Activated B cell treated with CpG ODN at 0.5 μM for 24 hours (primary cell): ENCODE results near the gene PNPLA7. TPM values are rescaled to one million over a fixed set of nuclear protein-coding genes. Genes with fewer than 3 reads are reported as not detected.

Source experiments
- ATAC-seq: fragments of 200-7000 bp; cut with Tn5 transposase; one replicate; pipeline ENCODE4 v1.10.0; 2021; ENCODE audit warnings: low read depth, mild to moderate bottlenecking, moderate library complexity
- CTCF ChIA-PET: fragments of 350-600 bp; sonication (Branson Sonifier 250); formaldehyde crosslinking; loops from one replicate; lab custom pipeline; 2021; ENCODE audit warnings: antibody characterized with exemption; lab: Charles Lee
- POLR2A ChIA-PET: fragments of 350-600 bp; sonication (Branson Sonifier 250); formaldehyde crosslinking; loops from one replicate; lab custom pipeline; 2021; ENCODE audit warnings: antibody characterized with exemption; lab: Charles Lee
- DNase-seq: peaks from one replicate; pipeline ENCODE4 v3.0.0; 2022
- H3K27ac Mint-ChIP-seq: one replicate; pipeline ENCODE4 v1.8.0; 2020; ENCODE audit warnings: mixed read lengths
- H3K27me3 Mint-ChIP-seq: one replicate; pipeline ENCODE4 v1.8.0; 2021; ENCODE audit warnings: mixed read lengths
- H3K36me3 Mint-ChIP-seq: one replicate; pipeline ENCODE4 v1.8.0; 2021; ENCODE audit warnings: low read depth, mixed read lengths
- H3K4me1 Mint-ChIP-seq: one replicate; pipeline ENCODE4 v1.8.0; 2021; ENCODE audit warnings: mixed read lengths
- H3K4me3 Mint-ChIP-seq: one replicate; pipeline ENCODE4 v1.8.0; 2020; ENCODE audit warnings: mild to moderate bottlenecking, mixed read lengths
- H3K9me3 Mint-ChIP-seq: one replicate; pipeline ENCODE4 v1.8.0; 2020; ENCODE audit warnings: mixed read lengths
- intact Hi-C: fragments of 100-400 bp; cut with micrococcal nuclease; formaldehyde crosslinking; loops from one replicate; pipeline ENCODE4 v1.15.1; 2024
- total RNA-seq: library from RNA; stranded (reverse); gene quantifications from 2 replicates; pipeline ENCODE4 v1.2.3, GENCODE V29; 2022
- TF ChIP-seq, protein P1 (sequence below): fragments of 200-600 bp; IDR thresholded peaks from one replicate; pipeline ENCODE4 v1.8.0; 2022; ENCODE audit warnings: antibody characterized with exemption, mild to moderate bottlenecking

PNPLA7 gene
- total RNA-seq, 1 donor from 2014 or later, result 5.5 TPM

DNA sequence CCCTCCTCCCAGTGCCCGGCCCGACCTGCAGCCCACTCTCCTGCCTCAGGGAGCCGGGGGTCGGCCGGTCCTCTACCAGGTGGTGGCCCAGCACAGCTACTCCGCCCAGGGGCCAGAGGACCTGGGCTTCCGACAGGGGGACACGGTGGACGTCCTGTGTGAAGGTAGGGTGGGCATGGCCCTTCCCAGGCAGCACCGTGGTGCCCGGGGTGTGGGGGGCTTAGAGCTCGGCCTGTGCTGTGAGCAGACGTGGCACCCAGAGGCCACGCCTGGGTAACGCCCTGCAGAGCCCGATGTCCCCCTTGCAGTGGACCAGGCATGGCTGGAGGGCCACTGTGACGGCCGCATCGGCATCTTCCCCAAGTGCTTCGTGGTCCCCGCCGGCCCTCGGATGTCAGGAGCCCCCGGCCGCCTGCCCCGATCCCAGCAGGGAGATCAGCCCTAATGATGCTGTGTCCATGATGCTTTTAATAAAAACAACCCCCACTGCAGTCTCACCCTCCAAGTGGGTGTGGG, 116.2 kb downstream of the PNPLA7 start:
- DNase-seq (no peak), ATAC-seq (no peak)
- intact Hi-C loops, result no loop called here
- POLR2A ChIA-PET, result no interaction called here
- H3K36me3 Mint-ChIP-seq, result no peaks in the 10 kb centered on the region
- no peak overlapping the region for H3K27ac Mint-ChIP-seq
- no peaks in the 10 kb centered on the region for H3K9me3 Mint-ChIP-seq
- H3K27me3 Mint-ChIP-seq, result peaks cover 4% of the 10 kb centered on the region
- peaks cover 11% of the 10 kb centered on the region for H3K4me1 Mint-ChIP-seq
- TF ChIP-seq, protein P1, sequence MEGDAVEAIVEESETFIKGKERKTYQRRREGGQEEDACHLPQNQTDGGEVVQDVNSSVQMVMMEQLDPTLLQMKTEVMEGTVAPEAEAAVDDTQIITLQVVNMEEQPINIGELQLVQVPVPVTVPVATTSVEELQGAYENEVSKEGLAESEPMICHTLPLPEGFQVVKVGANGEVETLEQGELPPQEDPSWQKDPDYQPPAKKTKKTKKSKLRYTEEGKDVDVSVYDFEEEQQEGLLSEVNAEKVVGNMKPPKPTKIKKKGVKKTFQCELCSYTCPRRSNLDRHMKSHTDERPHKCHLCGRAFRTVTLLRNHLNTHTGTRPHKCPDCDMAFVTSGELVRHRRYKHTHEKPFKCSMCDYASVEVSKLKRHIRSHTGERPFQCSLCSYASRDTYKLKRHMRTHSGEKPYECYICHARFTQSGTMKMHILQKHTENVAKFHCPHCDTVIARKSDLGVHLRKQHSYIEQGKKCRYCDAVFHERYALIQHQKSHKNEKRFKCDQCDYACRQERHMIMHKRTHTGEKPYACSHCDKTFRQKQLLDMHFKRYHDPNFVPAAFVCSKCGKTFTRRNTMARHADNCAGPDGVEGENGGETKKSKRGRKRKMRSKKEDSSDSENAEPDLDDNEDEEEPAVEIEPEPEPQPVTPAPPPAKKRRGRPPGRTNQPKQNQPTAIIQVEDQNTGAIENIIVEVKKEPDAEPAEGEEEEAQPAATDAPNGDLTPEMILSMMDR, result no peak
- no peak overlapping the region for H3K4me3 Mint-ChIP-seq
- CTCF ChIA-PET, result no interaction called here

DNA sequence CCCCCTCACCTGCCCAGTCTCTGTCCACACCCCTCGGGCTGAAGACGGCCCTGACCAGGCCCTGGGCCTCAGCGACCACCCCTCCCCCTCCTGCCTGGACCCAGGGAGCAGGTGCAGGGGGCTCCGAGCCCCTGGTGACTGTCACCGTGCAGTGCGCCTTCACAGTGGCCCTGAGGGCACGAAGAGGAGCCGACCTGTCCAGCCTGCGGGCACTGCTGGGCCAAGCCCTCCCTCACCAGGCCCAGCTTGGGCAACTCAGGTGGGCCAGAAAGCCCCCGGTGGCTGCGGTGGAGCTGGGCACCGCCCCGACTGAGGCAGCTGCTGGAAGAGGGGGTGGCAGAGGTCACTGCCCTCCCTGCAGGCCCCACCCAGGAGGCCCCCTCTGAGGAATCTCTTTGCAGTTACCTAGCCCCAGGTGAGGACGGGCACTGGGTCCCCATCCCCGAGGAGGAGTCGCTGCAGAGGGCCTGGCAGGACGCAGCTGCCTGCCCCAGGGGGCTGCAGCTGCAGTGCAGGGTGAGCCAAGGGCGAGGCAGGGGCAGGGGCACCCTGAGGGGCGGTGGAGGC, 116.8 kb downstream of the PNPLA7 start:
- intact Hi-C loops, result no loop called here
- POLR2A ChIA-PET, result no interaction called here
- no peaks in the 10 kb centered on the region for H3K9me3 Mint-ChIP-seq
- ATAC-seq, result no peak
- peaks cover 13% of the 10 kb centered on the region for H3K4me1 Mint-ChIP-seq
- TF ChIP-seq, protein P1, result no peak
- H3K27ac Mint-ChIP-seq, result no peak overlapping the region
- no peak overlapping the region for H3K4me3 Mint-ChIP-seq
- no peak for DNase-seq
- CTCF ChIA-PET, result no interaction called here
- no peaks in the 10 kb centered on the region for H3K36me3 Mint-ChIP-seq
- H3K27me3 Mint-ChIP-seq, result peaks cover 4% of the 10 kb centered on the region

DNA sequence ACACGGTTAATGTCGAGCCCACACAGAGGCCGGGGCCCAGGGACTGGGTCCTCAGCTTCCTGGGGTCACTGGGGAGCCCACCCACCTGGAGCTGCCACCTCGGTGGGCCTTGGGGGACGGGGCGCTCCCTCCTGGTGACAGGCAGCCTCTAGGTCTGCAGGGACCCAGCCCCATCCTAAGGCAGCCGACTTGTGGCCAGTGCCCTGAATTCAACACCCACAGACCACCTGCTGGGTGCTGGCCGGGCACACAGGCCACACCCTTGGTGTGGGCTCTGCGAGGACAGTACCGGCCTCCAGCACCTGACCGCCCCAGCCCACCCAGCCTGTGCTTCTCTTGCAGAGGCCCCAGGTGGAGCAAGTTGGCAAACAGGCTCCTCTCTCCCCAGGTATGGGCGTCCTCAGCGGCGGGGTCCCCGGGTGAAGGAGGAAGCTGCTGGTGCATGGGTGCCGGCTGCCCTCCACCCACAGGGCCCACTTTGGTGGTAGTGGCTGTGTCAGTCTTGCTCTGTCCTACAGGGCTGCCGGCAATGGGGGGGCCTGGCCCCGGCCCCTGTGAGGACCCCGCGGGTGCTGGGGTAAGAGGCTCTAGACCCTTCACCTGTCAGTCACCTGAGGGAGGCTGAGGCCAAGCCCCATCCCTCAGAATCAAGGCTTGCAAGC, 117.4 kb downstream of the PNPLA7 start:
- intact Hi-C loops, result no loop called here
- H3K27me3 Mint-ChIP-seq, result peaks cover 3% of the 10 kb centered on the region
- POLR2A ChIA-PET, result no interaction called here
- CTCF ChIA-PET, result no interaction called here
- no peaks in the 10 kb centered on the region for H3K9me3 Mint-ChIP-seq
- no peaks in the 10 kb centered on the region for H3K36me3 Mint-ChIP-seq
- no peak for DNase-seq
- no peak overlapping the region for H3K27ac Mint-ChIP-seq
- ATAC-seq, result no peak
- peaks cover 13% of the 10 kb centered on the region for H3K4me1 Mint-ChIP-seq
- TF ChIP-seq, protein P1, result no peak
- no peak overlapping the region for H3K4me3 Mint-ChIP-seq

DNA sequence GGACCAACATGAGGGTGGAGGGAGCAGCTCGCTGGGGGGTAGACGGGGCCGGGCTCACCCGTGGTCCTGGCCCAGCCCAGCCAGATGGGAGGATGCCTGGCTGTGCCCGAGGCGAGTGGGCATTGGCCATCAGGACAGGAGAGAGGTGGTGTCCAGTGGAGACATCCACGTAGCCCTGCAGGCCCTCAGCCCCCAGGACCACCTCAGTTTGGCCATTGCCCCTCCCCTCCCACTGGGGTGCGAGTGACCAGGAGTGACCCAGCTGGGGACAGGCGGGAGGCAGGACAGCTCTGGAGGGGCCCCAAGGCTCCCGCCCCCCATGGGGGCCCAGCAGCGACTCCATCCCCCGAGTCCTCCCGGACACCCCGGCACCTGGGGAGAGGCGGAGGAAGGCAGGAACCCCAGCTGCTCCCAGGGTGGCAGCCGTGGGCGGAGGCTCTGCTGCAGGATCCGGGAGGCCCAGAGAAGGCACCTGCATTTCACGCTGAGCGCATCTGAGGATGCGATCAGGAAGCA, 118.7 kb downstream of the PNPLA7 start:
- CTCF ChIA-PET, result no interaction called here
- POLR2A ChIA-PET, result no interaction called here
- TF ChIP-seq, protein P1, result no peak
- intact Hi-C loops, result no loop called here
- no peak overlapping the region for H3K4me3 Mint-ChIP-seq
- no peaks in the 10 kb centered on the region for H3K9me3 Mint-ChIP-seq
- no peaks in the 10 kb centered on the region for H3K36me3 Mint-ChIP-seq
- DNase-seq (no peak), ATAC-seq (no peak)
- H3K27ac Mint-ChIP-seq, result no peak overlapping the region
- H3K4me1 Mint-ChIP-seq, result peaks cover 13% of the 10 kb centered on the region
- H3K27me3 Mint-ChIP-seq, result peaks cover 2% of the 10 kb centered on the region

DNA sequence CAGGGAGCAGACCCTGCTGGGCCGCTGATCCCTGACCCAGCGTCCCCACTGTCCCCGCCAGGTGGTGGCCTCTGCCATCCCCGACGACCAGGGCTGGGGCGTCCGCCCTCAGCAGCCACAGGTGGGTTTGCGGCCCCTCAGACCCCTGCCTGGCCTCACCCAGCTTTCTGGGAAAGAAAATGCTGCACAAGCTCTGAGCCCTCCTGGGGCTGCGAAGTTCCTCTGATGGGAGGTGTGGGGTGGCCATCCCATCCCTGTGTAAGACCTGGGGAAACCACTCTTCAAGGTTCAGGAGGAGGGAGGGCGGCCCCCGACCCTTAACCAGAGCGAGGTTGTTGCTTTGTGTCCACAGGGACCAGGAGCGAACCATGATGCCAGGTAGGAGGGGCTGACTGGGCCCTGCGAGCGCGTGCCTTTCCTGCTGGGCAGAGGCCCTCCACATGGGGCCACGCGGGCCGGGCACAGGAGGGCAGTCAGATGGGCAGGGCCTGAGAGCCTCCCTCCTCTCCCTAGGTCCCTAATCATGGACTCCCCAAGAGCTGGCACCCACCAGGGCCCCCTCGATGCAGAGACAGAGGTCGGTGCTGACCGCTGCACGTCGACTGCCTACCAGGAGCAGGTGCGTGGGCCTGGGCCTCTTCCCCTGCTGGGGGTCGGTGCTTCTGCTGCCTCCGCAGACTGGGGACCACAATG, 119.3 kb downstream of the PNPLA7 start:
- CTCF ChIA-PET, result interaction anchor here (1.2 kb wide), 1 partner anchor 13 kb away, joined by 3 read pairs; no protein-coding TSS in a partner anchor

More for the DNA sequence above, 119.3 kb downstream of the PNPLA7 start:
- POLR2A ChIA-PET, result no interaction called here
- Mint-ChIP-seq H3K9me3 (no peaks in the 10 kb centered on the region), H3K36me3 (no peaks in the 10 kb centered on the region), H3K27ac (no peak overlapping the region), H3K27me3 (peaks cover 2% of the 10 kb centered on the region), H3K4me3 (no peak overlapping the region), H3K4me1 (peaks cover 13% of the 10 kb centered on the region)
- ATAC-seq, result no peak
- intact Hi-C loops, result no loop called here
- TF ChIP-seq, protein P1, result no peak
- DNase-seq, result no peak
